WI38 (cell line): Measurements from ENCODE around the gene DIP2B.

Source experiments
- H3K4me3 ChIP-seq: 2 replicates; pipeline ENCODE4 v1.5.1; 2011; ENCODE audit warnings: low read depth, mild to moderate bottlenecking, control low read depth, low read length
- CTCF ChIP-seq: IDR thresholded peaks from 2 replicates; pipeline ENCODE4 v1.5.1; 2012; ENCODE audit warnings: low read depth, mild to moderate bottlenecking, control low read depth, low read length

The DIP2B gene

DNA sequence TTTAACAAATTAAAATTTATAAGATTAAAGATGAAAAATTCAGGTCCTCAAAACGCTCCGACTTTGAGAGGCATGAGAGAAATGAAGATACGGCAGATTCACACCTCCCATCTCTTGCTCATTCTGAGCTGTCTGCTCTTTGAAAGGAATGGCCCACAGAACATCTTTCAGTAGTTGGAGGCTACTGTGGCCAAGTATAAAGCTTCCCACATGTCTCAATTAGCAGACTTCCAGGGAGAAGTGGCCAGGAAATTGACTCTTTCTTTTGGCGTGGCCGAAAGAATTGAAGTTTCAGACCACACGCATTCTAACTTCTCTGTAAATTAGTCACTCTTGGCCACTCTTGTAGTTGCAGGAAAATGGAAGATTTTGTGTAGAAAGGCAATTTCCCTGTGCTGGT lies 129.2 kb downstream of the DIP2B start:
- TF ChIP-seq CTCF = no peak
- no peak overlapping the region for H3K4me3 ChIP-seq

DNA sequence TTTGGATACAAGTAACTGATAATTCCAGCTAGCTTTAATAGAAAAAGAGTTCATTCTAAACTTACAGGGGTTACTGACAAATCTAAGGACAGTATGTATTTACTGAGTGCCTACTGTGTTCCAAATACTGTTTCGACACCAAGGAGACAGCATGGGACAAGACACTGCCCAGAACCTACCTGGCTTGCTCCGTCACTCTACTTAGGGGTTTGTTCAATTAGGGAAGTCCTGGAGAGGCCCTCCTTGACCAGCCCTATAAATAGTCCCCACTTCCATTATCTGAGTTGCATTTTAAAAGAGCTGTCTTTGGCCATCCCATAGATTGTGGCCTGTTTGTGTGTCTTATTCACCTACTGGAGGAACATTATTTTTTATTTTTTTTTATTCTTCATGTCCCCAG lies 129.6 kb downstream of the DIP2B start:
- TF ChIP-seq CTCF = no peak
- no peak overlapping the region for H3K4me3 ChIP-seq

DNA sequence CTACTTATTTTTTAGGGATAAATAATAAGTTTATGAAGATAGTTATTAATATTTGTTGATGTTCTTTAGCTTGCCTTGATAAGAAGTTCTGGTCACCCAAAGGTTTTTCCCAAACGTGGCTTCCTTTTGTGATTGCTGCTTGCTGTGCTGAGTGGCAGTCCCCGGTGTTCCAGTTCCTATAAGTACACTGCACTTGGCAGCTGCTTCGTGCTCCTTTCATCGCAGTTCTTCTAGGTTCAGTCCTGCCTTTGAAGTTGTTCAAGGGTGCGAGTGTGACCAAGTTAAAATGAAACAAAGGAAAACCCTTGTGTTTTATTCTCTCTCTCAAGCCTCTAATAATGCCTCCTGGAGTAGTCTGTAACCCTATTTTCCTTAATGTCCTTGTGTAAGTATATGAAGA lies 130.6 kb downstream of the DIP2B start:
- H3K4me3 ChIP-seq = no peak overlapping the region
- TF ChIP-seq CTCF = no peak

DNA sequence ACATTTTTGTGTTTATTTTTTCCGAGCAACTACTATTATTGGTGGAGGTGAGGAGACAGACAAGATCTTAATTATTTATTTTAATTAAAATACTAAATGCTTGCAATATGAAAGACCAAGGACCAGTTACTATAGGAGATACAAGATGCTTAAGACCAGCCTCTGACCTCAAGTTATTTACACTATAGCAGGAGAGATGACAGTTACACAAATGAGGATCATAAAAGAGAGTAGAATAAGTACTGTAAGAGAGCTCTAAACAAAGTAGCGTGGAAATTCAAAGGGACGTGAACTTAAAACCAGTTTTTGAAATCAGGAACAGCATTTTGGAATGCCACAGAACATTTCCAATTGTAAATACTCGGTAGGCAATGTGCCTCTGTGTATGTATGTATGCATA lies 131.1 kb downstream of the DIP2B start:
- H3K4me3 ChIP-seq = no peak overlapping the region
- no peak for TF ChIP-seq CTCF

DNA sequence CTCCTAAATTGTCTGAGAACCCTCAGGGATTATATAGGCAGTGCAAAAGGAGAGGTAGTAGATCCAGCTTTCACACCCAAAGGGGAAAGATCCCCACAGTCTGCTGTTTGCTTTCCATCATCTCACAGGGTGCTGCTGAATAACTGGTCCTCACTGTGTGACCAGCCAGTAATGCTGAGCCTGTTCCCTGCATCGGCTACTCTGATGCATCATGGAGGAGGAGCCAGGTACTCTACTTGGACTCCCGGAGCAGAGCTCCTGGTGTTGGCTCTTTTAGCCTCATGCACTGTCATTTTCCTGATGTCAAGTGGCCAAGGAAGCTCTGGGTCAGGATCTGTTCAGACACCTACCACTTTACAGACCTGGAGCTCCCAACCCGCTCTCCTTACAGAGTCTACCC lies 131.7 kb downstream of the DIP2B start:
- H3K4me3 ChIP-seq = no peak overlapping the region
- TF ChIP-seq CTCF = no peak

DNA sequence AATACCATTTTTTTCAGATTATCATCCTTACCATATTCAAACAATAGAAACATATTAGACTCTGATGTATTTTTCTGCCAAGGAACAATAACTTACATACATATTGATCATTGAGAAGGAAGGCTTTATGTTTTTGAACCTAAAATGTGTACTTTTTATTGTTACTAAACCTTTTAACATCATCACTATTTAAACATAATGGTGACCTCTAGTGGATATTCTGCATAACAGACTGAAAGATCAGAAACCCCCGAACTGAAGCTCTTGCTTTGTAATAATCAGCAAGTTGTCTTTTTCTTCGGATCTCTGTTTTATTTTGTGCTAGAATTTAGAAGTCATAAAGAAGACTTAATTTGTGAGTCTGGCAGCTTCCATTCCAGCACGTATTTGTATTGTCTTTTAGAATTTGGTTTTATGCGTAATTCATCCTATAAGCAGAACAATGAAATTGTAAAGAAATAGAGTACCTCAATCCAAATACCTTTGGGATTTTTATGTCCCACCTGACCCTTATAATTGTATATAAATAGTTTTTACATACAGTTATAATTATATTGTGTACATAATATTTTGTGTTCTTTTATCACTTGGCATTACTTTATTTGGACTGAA lies 133.2 kb downstream of the DIP2B start:
- peak; percentile 14; the same call in 1 of the 2 replicates for TF ChIP-seq CTCF
- H3K4me3 ChIP-seq = no peak overlapping the region

GRCh38 chr12:50638482-50638880 lies 133.7 kb downstream of the DIP2B start:
- H3K4me3 ChIP-seq = no peak overlapping the region
- TF ChIP-seq CTCF = no peak
